NCI-H526 treated with DMSO at 0.1 percent for 48 hours (cell line): Measurements from ENCODE around the gene TNFRSF6B.
A peak's percentile ranks its signal among the peaks of the same experiment; 100 is the strongest.

ENCODE experiments used
- DNase-seq: peaks from one replicate; lab custom pipeline; 2025; lab: John Stamatoyannopoulos, UW

TNFRSF6B gene

DNA sequence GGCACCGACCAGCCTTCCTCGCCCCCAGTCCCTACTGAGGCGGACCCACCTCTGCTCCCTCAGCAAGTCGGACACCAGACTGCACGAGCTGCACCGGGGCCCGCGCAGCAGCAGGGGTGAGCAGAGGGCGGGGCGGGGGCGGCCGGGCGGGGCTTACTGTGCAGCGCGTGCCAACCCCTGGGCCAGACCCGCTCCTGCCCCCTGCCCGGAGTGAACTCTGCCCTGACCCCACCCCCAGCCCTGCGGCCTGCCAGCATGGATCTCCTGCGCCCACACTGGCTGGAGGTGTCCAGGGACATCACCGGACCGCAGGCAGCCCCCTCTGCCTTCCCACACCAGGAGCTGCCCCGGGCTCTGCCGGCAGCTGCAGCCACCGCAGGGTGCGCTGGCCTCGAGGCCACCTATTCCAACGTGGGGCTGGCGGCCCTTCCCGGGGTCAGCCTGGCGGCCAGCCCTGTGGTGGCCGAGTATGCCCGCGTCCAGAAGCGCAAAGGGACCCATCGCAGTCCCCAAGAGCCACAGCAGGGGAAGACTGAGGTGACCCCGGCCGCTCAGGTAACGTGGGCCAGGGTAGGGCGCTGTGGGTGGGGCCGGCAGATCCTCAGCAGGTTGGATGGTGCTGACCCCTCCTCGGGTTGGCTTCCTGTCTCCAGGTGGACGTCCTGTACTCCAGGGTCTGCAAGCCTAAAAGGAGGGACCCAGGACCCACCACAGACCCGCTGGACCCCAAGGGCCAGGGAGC is 41.7 kb downstream of the TNFRSF6B start:
- DNase-seq: no peak

DNA sequence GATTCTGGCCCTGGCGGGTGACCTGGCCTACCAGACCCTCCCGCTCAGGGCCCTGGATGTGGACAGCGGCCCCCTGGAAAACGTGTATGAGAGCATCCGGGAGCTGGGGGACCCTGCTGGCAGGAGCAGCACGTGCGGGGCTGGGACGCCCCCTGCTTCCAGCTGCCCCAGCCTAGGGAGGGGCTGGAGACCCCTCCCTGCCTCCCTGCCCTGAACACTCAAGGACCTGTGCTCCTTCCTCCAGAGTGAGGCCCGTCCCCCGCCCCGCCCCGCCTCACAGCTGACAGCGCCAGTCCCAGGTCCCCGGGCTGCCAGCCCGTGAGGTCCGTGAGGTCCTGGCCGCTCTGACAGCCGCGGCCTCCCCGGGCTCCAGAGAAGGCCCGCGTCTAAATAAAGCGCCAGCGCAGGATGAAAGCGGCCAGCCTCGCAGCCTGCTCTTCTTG is 42.3 kb downstream of the TNFRSF6B start:
- no peak for DNase-seq

DNA sequence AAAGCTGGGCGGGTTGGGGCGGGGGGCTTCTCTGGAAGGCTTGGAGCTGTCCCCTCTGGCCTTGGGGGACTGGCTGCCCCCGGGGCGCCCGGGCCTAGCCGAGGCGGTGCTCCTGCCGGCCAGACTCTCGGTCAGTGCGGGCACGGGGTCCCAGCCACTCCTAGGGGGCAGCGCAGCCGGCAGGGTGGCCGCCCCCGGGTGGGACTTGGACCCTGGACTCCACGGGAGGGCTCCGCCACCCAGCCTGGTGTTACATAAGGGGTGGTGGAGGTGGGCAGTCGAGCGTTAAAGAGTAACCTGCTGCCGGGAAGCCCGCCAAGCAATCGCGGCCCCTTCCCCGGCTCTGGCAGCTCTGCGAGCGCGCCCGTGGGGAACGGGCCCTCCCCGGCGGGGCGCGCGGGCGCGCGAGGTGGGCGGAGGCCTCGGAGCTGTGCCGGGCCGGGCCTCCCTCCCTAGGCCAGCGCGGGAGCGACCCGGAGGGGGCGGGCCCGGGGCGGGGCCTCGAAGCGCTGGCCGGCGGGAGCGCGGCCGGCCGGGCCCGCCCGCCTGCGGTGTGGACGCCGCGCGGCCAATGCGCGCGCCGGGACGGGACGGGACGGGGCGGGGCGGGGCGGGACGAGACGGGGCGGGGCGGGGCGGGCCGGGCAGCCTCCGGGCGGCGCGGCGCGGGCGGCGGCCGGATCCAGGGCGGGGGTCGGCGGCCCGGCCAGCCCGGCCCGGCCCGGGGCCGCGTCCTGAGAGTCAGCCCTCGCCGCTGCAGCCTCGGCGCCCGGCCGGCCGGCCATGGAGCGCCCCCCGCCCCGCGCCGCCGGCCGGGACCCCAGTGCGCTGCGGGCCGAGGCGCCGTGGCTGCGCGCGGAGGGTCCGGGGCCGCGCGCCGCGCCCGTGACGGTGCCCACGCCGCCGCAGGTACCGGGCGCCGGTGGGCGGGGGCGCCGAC is 42.9 kb downstream of the TNFRSF6B start, which contains the start of gene SLC2A4RG:
Gene SLC2A4RG (plus strand): TSS at position 647 of the 940 bp plus-strand sequence. CDS start 137 bp downstream, at position 784.
- peak; percentile 58 for DNase-seq

DNA sequence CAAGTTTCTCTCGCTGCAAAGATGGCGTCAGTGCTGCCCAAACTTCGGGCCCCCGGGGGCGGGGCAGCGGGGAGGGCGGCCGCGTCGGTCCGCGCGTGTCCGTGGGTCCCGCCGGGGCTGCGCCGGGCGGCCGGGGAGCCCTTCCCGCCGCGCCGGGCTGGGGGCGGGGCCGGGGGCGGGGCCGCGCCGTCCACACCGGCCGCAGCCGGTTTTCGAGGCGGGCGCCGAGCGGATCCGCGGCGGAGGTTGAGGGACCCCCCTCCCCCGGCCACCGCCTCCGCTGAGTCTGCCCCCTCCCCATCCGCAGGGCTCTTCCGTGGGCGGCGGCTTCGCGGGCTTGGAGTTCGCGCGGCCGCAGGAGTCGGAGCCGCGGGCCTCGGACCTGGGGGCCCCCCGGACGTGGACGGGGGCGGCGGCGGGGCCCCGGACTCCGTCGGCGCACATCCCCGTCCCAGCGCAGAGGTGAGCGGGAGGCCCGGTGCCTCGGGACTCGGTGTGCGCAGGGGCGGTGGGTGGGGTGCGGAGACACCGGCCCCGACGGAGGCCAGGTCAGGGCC is 43.7 kb downstream of the TNFRSF6B start:
- no peak for DNase-seq

DNA sequence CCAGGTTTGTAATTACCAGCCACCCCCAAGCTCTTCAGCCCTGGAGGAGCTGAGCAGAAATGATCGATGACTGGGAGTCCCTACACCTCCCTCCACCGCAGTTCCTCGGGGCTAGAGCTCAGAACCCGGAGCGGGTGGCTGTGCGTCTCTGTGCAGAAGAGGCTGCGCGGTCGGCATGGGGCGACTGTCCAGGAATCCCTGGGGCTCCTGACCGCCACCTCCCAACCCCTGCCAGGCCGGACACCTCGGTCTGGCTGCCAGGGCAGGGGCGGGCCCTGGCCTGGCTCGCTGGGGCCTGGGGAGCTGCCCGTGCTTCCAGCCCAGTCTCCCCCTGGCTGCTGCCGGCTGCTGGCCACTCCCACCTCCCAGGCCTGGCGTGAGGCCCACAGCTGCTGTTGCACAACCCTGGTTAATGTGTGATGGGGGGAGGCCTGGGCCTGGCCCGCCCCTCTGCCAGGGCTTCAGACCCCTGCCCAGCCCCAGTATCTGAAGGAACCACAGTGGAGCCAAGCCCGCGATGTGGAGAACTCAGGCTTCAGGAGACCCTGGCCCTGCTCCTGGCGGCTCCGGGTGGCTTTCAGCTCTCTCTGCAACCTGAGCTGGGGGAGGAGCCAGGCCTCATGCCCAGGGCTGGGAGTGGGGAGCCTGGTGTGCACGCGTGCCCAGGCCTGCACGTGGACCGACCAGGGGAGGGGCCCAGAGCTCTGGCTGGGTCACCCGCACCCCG is 44.3 kb downstream of the TNFRSF6B start:
- DNase-seq: peak; percentile 68

DNA sequence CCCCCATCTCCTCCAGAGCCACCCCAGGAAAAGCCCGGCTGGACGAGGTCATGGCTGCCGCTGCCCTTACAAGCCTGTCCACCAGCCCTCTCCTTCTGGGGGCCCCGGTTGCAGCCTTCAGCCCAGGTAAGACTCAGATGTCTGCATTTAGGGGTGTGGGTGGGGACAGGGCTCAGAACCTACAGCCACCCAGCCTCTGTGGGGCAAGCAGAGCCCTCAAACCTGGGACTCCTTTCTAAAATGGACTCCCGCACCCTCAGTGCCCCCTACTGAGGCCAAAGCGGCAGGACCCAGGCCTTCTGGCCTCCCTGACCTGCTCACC is 44.9 kb downstream of the TNFRSF6B start:
- DNase-seq: no peak

DNA sequence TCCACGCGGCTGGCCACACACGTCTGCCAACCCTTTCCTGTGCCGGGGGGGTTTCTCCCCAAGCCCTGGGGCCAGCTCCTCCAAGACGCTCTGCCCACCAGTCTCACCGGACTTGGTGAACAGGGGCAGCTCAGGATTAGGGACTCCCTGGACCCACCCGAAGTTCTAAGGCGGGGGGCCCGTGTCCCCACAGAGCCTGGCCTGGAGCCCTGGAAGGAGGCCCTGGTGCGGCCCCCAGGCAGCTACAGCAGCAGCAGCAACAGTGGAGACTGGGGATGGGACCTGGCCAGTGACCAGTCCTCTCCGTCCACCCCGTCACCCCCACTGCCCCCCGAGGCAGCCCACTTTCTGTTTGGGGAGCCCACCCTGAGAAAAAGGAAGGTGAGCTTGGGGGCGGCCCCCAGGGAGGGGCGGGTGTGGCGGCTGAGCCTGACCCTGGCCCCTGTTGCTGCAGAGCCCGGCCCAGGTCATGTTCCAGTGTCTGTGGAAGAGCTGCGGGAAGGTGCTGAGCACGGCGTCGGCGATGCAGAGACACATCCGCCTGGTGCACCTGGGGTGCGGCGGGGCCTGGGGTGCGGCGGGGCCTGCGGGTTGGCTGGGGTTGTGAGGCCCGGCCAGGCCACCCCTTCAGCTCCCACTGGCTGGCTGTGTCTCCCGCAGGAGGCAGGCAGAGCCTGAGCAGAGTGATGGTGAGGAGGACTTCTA is 45.4 kb downstream of the TNFRSF6B start:
- DNase-seq: no peak

DNA sequence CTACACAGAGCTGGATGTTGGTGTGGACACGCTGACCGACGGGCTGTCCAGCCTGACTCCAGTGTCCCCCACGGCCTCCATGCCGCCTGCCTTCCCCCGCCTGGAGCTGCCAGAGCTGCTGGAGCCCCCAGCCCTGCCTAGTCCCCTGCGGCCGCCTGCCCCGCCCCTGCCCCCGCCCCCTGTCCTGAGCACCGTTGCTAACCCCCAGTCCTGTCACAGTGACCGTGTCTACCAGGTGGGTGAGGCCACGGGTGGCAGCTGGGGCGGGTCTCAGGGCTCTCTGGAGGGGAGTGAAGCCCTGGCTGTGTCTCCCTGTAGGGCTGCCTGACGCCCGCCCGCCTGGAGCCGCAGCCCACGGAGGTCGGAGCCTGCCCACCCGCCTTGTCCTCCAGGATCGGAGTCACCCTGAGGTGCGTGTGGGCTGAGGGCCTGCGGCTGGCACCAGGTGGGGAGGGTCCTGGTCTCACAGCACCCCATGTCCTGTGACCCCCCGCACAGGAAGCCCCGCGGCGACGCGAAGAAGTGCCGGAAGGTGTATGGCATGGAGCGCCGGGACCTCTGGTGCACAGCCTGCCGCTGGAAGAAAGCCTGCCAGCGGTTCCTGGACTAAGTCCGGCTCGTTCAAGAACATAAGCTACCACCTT is 46.1 kb downstream of the TNFRSF6B start:
- DNase-seq: no peak

DNA sequence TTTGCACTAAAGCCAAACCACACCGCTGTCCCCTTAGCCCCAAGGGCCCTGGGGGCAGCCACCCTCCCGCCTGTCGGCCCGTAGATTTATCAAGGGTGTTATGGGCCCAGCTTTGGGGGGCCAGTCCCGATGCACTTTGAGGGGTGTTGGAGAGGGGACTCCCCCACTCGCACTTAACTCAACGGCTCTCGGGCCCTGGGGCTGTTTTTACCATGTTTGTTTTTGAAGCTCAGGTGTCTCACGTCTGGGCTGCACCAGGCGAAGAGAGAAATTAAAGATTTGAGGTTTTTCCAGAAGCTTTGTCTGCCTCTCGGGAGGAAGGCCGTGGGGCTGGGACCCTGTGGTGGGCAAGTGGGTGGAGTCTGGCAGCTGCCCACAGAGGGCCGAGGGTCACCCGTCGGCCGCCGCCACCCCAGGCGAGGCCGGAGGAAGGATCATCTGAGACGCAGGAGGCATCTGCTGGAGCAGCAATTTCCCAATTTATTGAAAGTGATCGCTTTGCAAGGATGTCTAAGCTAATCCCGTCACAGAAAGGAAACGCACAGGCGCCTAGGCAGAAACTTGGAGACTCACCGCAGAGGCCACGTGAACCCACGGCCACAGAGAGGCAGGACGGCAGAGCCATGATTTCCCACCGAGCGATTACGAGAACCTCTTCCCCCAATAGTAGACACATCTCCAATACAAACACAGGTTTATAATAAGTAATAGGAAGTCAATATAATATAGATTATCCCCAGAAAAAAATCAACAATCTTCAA is 46.9 kb downstream of the TNFRSF6B start:
- no peak for DNase-seq

DNA sequence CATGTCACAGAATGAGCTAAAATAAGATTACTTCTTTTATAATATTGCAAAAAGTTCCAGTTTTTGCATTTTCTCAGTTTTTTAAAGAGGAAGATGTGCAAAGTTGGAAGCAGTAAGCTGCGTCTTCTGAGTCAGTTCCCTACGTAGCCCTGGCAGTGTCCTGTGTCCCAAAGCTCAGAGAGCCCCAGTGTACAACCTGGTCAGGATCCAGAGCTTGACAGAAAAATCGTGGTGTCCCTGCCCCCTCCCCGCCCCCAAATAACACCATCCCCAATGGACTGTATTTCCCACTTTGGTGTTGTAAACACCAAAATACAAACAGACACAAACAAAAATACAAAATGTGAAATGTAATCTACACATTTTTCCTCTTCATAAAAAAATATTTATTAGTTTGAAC is 47.7 kb downstream of the TNFRSF6B start:
- no peak for DNase-seq

DNA sequence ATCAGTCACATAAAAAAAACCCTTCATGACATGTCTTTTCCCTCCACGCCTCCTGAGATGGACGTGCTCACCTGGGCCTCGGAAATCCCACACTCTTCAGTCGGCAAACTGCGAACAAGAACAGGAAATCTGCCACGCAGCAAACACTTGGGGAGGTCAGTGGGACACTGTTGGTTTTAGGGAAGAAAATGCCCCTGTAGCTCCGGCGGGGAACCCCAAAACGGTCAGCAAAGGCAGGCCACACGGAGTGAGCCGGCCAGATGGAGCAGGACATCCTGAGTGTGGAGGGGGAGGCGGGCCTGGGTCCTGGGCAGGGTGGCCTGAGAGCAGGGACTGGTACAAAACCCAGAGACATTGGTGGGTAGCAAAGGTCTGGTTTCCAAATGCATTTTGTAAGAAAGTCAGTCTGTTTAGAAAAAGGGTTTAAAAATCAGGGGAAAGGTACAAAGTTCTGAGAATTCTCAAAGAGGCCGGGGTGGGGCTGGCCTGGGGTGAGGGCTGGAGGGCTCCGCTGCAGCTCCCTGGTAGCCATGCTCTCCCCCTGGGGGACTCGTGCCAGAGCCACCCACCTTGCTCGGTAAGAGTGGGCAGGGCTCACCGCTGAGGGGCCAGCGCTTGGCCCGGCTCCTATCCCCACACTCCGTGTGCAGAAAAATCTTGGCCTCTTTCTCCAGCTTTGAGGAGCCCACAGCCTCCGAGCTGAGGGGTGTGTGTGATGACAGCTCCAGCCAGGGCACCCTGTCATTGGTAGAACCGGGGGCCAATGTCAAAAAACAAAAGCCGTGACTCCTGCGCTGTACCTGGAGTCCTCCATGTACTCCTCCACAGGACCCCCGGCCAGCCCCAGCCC is 48.3 kb downstream of the TNFRSF6B start:
- DNase-seq: no peak

DNA sequence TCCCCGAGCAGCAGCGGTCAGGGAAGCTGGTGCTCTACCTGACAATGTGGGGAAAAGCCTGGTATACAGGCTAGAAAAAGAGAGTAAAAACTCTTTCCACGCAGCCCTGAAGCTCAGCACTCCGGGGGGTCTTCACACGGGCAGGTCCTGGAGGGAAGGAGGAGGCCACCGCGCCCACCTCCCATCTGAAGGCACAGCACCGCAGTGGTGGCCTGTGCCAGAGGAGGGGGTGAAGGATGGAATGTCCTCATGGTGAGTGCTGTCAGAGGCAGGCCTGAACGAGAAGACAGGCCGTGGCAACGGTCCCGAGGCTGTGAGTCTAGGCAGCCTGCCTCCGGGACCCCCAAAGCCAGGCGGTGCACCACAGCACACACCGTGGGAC is 49.0 kb downstream of the TNFRSF6B start:
- no peak for DNase-seq

DNA sequence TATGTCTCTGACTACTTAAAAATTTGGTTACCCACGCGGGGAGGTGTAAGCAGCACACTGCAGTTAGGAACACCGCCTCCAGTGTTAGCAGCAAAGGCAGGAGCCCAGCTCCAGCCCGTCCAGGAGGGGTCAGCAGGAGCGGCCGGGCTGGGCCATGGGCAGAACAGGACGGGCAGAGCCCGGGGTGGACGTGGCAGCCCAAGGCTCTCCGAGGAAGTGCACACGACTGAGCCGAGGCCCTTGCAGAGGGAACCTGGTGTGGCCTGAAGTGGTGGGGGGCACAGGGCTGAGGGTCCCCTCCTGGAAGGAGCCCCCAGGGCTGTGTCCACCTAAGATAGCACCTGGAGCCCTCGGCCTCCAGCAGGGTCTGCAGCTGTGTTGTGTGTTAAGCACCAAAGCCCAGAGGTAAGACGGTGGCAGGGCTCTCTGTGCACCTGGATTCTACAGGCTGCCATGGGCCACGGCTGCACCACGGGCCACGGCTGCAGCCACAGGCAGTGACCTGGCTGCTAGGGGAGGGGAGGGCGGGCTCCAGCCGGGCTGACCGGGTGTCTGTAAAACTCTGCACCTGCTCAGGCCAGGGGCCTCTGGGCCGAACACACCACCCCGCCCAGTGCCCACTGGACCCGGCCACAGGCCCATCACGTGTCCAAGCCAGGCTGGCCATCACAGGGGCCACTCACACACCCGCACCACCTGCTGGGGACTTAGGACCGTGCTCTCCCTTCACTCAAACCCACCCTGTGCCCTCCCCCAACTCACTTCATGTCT is 49.7 kb downstream of the TNFRSF6B start:
- no peak for DNase-seq

DNA sequence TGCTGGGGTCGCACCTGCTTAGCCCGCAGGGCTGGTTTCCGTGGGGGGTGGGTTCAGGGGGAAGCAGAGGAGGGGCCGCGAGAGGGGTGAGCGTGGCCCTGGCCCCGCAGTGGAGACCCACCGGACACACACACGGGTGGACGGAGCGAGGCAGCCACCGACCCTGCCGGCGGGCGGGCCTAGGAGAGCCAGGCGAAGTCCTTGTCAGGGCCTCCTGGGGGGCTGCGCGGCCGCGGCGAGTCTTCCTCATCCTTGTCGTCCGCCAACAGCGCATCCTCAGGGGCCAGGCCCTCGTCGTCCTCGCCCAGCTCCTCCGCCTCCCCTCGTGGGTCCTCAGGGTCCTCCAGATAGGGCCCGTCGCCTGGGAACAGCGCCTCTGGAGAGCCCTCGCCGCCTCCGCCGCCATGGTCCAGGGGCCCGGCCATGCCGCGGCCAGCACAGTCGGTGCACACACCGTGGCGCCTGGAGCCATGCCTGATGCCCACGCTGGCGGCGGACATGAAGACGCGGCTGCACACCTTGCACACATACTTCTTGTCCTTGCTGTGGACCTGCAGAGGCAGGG is 50.4 kb downstream of the TNFRSF6B start:
- DNase-seq: no peak

DNA sequence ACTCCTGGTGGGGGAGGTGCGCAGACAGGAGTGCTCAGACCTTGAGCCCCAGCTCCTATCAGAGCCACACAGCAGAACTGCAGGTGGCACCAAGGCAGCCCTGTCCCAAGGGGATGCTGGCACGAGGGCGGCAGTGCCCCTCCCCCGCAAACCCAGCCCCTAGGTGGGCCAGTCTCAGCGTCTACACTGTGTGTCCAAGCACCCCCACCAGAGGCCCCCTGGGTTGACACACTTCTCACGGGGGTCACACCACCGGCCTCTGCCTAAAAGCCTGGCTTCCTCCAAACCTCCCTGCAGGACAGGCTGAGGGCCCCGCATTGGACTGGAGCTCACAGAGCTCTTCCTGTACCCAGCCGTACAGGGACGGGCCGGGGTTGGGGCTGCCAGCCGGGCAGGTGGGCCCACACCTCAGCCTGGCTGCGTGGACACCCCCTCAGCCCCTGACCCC is 51.2 kb downstream of the TNFRSF6B start:
- no peak for DNase-seq
